ENCODE data around the gene LRRC56. TPM values are rescaled to one million over a fixed set of nuclear protein-coding genes. Genes with fewer than 3 reads are reported as not detected.

LRRC56 gene
- total and polyA plus RNA-seq, 11 donors: 0.07 to 0.35 (median 0.20) TPM; not detected in 2

- Histone ChIP-seq H3K27me3 (no peaks in the 10 kb centered on the region), H3K4me3 (peak overlapping the region in 9 of 12 donors; percentile 64 to 90 (median 77)), H3K4me1 (peaks cover 0 to 31% (median 16%) of the 10 kb centered on the region in 12 donors), H3K27ac (peak overlapping the region in 3 of 12 donors; percentile 87 to 97 (median 94)), H3K9me3 (no peaks in the 10 kb centered on the region), H3K36me3 (no peaks in the 10 kb centered on the region)
- DNase-seq: peak in 1 of 5 donors; percentile 48
- no peak for ATAC-seq
- intact Hi-C loops (cut with DNase I): loop anchor here in 1 of 10 donors (5.0 kb wide), 1 partner anchor 130 kb away; the partner anchor contains the start of genes DEAF1 and TMEM80
- WGBS, 4 donors: 75 to 84% (median 80%) methylated on average over 14 to 18 of the region's 18 CpGs
- TF ChIP-seq POLR2A (IDR thresholded peaks at IDR 0.05) (no peak), CTCF (IDR thresholded peaks at IDR 0.05) (no peak)
Measured at GRCh38 chr11:567011-567628, 29.8 kb downstream of the LRRC56 start.

GRCh38 chr11:567629-568292, 30.4 kb downstream of the LRRC56 start:
- DNase-seq: peak in 1 of 5 donors; percentile 70
- ATAC-seq: peak in 3 of 4 donors; percentile 4 to 31 (median 26)
- H3K27ac ChIP-seq: peak overlapping the region; percentile 60 to 100 (median 98)
- H3K4me3 ChIP-seq: peak overlapping the region; percentile 48 to 90 (median 76)
- H3K4me1 ChIP-seq: peaks cover 0 to 31% (median 16%) of the 10 kb centered on the region in 12 donors
- no peak for TF ChIP-seq POLR2A (IDR thresholded peaks at IDR 0.05)
- H3K9me3 ChIP-seq: no peaks in the 10 kb centered on the region
- H3K27me3 ChIP-seq: no peaks in the 10 kb centered on the region
- no peaks in the 10 kb centered on the region for H3K36me3 ChIP-seq
- intact Hi-C loops (cut with DNase I): loop anchor here in 2 of 10 donors (2.0 to 5.0 kb wide), 2 partner anchors 47 to 130 kb away; partner anchors contain the start of genes DEAF1 (in 1 of the 2), IRF7 (in 1 of the 2) and TMEM80 (in 1 of the 2)
- WGBS, 4 donors: 18 to 27% (median 23%) methylated on average over 23 to 41 of the region's 41 CpGs

- DNase-seq: peak; percentile 93 to 97 (median 95)
- peak overlapping the region; percentile 64 to 90 (median 76) for H3K4me3 ChIP-seq
- WGBS, 4 donors: 1 to 3% (median 1%) methylated on average over 7 to 123 of the region's 123 CpGs; no CpG with 5 or more reads in 1 of the 4 donors
- H3K27ac ChIP-seq: peak overlapping the region; percentile 87 to 100 (median 98)
- no peaks in the 10 kb centered on the region for H3K36me3 ChIP-seq
- TF ChIP-seq POLR2A (IDR thresholded peaks at IDR 0.05): peak; percentile 58 to 65
- no peak for TF ChIP-seq CTCF (IDR thresholded peaks at IDR 0.05)
- H3K4me1 ChIP-seq: peaks cover 0 to 31% (median 16%) of the 10 kb centered on the region in 12 donors
- peak; percentile 89 to 94 (median 92) for ATAC-seq
- H3K9me3 ChIP-seq: no peaks in the 10 kb centered on the region
- no peaks in the 10 kb centered on the region for H3K27me3 ChIP-seq
- intact Hi-C loops (cut with DNase I): loop anchor here in 2 of 10 donors (2.0 to 5.0 kb wide), 2 partner anchors 46 to 129 kb away; partner anchors contain the start of genes DEAF1 (in 1 of the 2), IRF7 (in 1 of the 2) and TMEM80 (in 1 of the 2)
Measured at GRCh38 chr11:568306-569157, 31.2 kb downstream of the LRRC56 start.

Measured in heart left ventricle (tissue), 16 donors.